ENCODE measurements around the gene SCYGR3.
"Not testable (repeated sequence)": the region's sequence is repeated elsewhere in the genome, so short reads cannot be mapped to it uniquely, and the experiment has no call there.

Gene SCYGR3

GRCh38 chr2:227612546-227613271 lies 1.9 kb downstream of the SCYGR3 start:
- DNase-seq, result no peak

GRCh38 chr2:227610123-227610522 lies 4.5 kb downstream of the SCYGR3 start:
- no peak for DNase-seq

- peak; percentile 6 to 7 for DNase-seq
These were observed 5.9 kb downstream of the SCYGR3 start for GRCh38 chr2:227608561-227609338.

DNA sequence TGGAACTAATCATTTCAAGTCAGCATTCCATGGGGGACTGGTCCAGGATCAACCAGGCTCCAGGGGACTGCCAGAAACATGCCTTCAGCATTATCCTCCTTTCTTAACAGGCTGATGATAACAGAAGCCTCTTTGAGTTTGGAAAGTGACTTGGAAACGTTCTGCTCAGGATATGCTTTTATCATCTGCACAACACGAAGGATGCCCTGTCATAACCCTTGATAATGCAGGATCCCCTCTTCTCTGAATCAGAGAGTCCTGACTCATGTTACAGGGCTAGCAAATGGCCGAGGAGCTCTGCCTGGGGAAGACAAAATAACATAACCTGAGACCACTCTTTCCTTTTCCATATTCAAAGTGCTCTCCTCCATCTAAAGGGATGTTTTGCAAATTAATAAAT lies 6.7 kb downstream of the SCYGR3 start:
- DNase-seq, result no peak

DNA sequence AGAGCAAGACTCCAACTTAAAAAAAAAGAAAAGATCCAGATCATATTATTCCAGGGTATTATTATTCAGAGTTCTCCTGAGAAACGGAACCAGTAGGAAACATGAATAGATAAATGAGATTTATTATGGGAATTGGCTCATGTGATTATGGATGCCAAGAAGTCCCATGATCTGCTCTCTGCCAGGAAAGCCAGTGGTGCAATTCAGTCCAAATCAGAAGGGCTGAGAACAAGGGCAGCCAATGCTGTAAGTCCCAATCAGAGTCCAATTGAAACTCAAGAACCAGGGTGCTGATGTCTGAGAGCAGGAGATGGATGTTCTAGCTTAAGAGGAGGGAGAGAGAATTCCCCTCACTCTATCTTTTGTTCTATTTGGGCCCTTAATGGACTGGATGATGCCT lies 8.2 kb downstream of the SCYGR3 start:
- DNase-seq, result no peak

- DNase-seq, result no peak
These were observed 12.3 kb downstream of the SCYGR3 start for GRCh38 chr2:227602358-227602757.

DNA sequence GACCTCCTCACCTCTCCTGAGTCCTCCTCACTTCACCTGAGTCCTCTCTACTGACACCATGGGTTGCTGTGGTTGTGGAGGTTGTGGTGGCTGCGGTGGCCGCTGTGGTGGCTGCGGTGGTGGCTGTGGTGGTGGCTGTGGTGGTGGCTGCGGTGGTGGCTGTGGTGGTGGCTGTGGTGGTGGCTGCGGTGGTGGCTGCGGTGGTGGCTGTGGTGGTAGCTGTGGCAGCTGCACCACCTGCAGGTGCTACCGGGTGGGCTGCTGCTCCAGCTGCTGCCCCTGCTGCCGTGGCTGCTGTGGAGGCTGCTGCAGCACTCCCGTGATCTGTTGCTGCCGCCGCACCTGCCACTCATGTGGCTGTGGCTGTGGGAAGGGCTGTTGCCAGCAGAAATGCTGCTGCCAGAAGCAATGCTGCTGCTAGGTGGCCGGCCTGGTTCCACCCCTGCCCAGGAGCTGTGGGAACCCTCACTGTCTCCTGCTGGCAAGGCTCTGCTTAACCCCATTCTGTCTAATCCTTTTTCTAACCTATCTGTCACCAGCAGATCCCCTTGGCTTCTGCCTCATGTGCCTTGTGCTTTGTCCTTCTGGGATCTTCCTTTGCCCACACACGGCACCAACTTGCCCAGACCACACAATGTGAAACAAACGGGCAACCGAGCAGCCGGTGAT lies 15.7 kb downstream of the SCYGR3 start, which contains the start of gene SCYGR2:
SCYGR2 (plus strand) TSS at position 59 of the 669 bp plus-strand sequence; CDS start at position 59, 0 bp downstream.
- not testable (repeated sequence) for DNase-seq

GRCh38 chr2:227597998-227598397 lies 16.6 kb downstream of the SCYGR3 start:
- no peak for DNase-seq

DNA sequence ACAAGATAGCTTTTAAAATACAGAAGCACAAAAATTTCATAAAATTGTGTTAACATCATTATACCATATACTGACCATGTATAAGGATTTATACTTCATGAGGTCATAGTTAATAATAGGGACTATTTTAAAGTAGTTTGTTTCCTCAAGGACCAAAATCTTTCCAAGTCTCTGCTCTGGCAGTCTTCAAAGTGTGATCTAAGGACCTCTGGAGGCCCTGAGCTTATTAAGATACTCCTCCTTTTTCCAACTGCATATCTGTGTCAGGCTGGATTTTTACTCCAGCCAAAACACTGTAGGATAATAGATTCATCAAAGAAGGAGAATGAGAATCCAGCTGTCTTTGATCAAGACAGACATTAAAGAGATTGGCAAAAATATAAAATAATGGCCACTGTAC lies 17.6 kb downstream of the SCYGR3 start:
- DNase-seq, result no peak

DNA sequence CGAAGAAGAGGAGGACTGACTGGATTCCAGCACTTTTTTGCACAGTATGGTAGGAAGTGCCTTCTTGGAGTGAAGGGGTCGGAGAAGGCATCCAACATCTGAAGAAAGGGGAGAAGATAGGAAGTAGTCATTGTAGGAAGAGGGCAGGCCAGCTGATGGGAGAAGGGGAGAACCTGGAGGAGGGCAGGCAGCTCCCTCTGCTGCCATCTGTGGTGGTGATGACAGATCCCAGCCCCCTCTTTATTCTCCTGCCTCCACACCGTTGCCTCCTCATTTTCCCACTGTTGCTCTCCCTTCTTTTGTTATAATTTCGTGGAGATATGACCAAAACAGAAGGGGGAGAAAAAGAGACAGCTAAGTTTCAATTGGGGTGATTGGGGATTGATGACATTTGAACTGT lies 18.8 kb downstream of the SCYGR3 start:
- DNase-seq, result no peak

- DNase-seq, result no peak
These were observed 21.8 kb downstream of the SCYGR3 start for GRCh38 chr2:227592694-227593387.

DNA sequence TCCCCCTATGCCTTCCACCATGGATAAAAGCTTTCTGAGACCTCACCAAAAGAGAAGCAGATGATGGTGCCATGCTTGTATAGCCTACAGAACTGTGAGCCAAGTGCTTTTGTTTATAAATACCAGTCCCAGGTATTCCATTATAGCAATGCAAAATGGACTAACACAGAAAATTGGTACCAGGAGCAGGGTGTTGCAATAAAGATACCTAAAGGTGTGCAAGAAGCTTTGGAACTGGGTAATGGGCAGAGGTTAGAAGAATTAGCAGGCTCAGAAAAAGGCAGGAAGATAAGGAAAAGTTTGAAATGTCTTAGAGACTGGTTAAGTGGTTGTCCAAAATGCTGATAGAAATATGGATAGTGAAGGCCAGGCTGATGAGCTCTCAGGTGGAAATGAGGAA lies 32.3 kb downstream of the SCYGR3 start:
- DNase-seq, result no peak

DNA sequence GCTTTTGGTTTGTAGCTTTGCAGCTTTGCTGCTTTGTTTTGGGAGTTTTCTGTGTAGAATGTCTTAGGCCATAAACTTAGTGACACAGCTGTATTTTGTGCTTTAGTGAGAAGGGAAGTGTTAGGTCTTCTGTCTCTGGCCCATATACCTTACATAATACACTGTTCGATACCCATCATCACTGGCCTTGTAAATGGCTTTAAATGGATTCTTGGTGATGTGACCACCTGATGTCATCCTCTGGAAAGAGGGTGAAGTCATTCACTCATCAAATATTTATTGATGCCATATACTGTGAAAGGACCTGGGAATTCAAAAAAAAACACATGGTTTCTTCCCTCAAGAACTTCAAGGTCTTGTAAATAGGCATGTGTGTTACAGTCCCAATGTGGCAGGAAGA lies 34.8 kb downstream of the SCYGR3 start:
- no peak for DNase-seq

DNA sequence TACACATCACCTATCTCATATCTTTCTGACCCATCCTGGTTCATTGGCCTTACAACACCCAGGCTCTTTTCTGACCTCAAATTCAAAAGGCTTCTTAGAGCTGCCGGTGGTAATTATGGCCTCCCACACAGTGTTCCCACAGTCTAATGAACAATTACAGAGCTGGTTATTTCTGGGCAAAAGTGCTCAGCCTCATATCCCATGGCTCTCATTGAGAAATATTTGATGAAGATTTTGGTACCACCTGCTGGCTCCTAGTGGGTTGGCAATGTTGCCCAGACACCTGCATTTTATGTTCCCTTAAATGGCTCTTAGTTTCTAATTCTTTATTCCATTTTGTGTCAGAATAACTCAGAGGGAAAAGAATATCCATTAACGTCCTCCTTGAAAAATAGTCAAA lies 36.0 kb downstream of the SCYGR3 start:
- DNase-seq, result no peak

- DNase-seq, result no peak
These were observed 37.1 kb downstream of the SCYGR3 start for GRCh38 chr2:227577555-227577954.

DNA sequence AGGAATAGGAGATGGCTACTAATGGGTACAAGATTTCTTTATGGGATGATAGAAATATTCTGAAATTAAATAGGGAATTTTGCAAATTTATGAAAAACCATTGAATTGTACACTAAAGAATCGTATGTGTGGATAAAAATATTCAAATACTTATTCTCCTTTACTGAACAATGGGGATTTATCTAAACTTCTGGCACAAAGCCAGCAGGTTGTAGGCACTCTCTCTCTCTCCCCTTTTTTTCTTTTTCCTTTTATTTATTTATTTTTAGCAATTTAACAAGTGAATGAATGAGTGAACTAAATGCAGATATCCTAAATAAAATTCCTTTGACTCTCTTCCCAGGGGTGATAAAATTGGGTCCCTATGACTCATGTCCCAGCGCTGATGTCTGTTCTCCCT lies 37.8 kb downstream of the SCYGR3 start:
- DNase-seq, result no peak

DNA sequence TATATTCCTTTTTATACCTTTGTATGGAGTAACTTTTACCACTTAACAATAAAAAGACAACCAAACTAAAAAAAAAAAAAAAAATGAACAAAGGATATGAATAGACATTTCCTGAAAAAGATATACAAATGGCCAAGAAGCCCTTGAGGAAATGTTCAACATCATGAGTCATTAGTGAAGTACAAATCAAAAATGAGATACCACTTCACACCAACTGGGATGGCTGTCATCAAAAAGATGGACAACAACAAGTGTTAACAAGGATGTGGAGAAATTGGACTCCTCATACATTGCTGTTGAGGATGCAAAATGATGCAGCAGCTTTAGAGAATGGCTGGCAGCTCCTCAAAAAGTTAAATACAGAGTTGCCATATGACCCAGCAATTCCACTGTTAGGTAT lies 38.5 kb downstream of the SCYGR3 start:
- no peak for DNase-seq

- DNase-seq, result no peak
These were observed 44.0 kb downstream of the SCYGR3 start for GRCh38 chr2:227570615-227571014.

DNA sequence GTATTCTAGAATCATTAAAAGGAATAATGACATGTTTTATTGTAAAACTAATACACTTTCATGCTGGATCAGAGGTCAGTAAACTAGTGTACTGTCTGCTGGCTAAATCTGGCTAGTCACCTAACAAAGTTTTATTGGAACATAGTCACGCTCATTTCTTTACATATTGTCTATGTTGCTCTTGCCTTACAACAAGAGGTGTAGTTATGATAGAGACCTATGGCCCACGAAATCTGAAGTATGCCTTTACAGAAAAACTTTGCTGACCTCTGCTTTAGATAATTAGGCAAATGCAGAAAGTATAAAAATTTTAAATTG lies 45.8 kb downstream of the SCYGR3 start:
- no peak for DNase-seq

DNA sequence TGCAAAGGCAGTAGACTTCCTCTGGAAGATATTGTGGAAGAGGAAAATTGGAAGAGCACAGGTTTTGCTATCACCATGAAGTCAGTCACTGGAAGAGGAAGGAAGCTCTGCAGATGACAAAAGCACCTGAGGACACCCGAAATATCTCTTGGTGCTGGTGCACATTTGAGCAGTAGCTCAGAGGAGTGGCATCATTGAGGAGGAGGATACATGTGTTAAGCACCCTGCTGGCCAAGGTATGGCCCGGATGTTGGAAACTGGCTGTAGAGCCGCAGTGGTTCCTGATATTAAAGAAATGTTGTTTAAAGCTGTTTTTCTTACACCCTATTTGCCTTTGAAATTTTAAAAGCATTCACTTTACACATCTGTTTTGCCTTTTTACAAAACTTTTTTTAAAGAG lies 48.6 kb downstream of the SCYGR3 start:
- DNase-seq, result no peak

GRCh38 chr2:227565080-227565479 lies 49.6 kb downstream of the SCYGR3 start:
- DNase-seq, result no peak
